Natural killer cell (primary cell): ENCODE measurements around the gene FAP. TPM values are rescaled to one million over a fixed set of nuclear protein-coding genes. Genes with fewer than 3 reads are reported as not detected.

Experiments used
- ATAC-seq, 3 donors: fragments of 150-1000 bp in 2 of 3; fragments of 200-7000 bp in 1 of 3; cut with Tn5 transposase; 1 replicate in 1 of 3; 2 replicates in 2 of 3; pipeline ENCODE4 v1.10.0; 2021; ENCODE audit warnings: mild to moderate bottlenecking in 2 of 3, moderate library complexity in 2 of 3
- DNase-seq, 2 donors: peaks; one replicate each; pipeline versions ENCODE4 v3.0.0 to v3.0.0-alpha.2; 2013 to 2021; ENCODE audit warnings: mixed read lengths in 1 of 2
- H3K27ac ChIP-seq: one replicate; pipeline ENCODE4 v1.5.1; 2013; ENCODE audit warnings: mild to moderate bottlenecking, low read length
- H3K27me3 ChIP-seq: one replicate; pipeline ENCODE4 v1.6.1; 2013; ENCODE audit warnings: low read length; ENCODE audit not compliant: control insufficient read depth, insufficient read depth
- H3K36me3 ChIP-seq: one replicate; pipeline ENCODE4 v1.6.1; 2013; ENCODE audit warnings: low read length; ENCODE audit not compliant: control insufficient read depth, insufficient read depth
- H3K4me1 ChIP-seq: one replicate; pipeline ENCODE4 v1.6.1; 2013; ENCODE audit warnings: low read length; ENCODE audit not compliant: control insufficient read depth, insufficient read depth
- H3K4me3 ChIP-seq: one replicate; pipeline ENCODE4 v1.5.1; 2013; ENCODE audit warnings: low read length
- H3K9me3 ChIP-seq: one replicate; pipeline ENCODE4 v1.6.1; 2013; ENCODE audit warnings: low read length; ENCODE audit not compliant: control insufficient read depth, insufficient read depth
- H3K27ac Mint-ChIP-seq, 2 donors: one replicate each; pipeline ENCODE4 v1.8.0; 2022; ENCODE audit warnings: mild to moderate bottlenecking in 2 of 2, mixed read lengths in 2 of 2, moderate library complexity in 1 of 2
- H3K27me3 Mint-ChIP-seq, 2 donors: one replicate each; pipeline ENCODE4 v1.8.0; 2022; ENCODE audit warnings: low read depth in 2 of 2, mixed read lengths in 2 of 2
- H3K36me3 Mint-ChIP-seq: one replicate; pipeline ENCODE4 v1.8.0; 2022; ENCODE audit warnings: mixed read lengths
- H3K4me1 Mint-ChIP-seq, 2 donors: one replicate each; pipeline ENCODE4 v1.8.0; 2022; ENCODE audit warnings: mixed read lengths in 2 of 2
- H3K4me3 Mint-ChIP-seq: one replicate; pipeline ENCODE4 v1.8.0; 2022; ENCODE audit warnings: mild to moderate bottlenecking, moderate library complexity, mixed read lengths
- H3K9me3 Mint-ChIP-seq, 2 donors: one replicate each; pipeline ENCODE4 v1.8.0; 2022; ENCODE audit warnings: mixed read lengths in 2 of 2
- WGBS: methylation state at CpG from one replicate; pipeline ENCODE4 v1.1.7; 2013; ENCODE audit warnings: missing lambda C conversion rate; ENCODE audit not compliant: insufficient coverage; 5-methylcytosine and 5-hydroxymethylcytosine counted together
- intact Hi-C: fragments of 100-400 bp; cut with micrococcal nuclease; formaldehyde crosslinking; loops from one replicate; pipeline ENCODE4 v1.14.2; 2022
- total RNA-seq, 4 donors: library from RNA; stranded (reverse); fragments of 120-200 nt in 1 of 4; gene quantifications; one replicate each; pipeline versions ENCODE4 v1.2.3 to v1.2.4, GENCODE V29; 2013 to 2022
- TF ChIP-seq, protein P1 (sequence below): fragments of 200-600 bp; IDR thresholded peaks from one replicate; pipeline ENCODE4 v1.8.0; 2022; ENCODE audit warnings: antibody characterized with exemption

The FAP gene
- total RNA-seq, 3 donors from 2014 or later (not counting 1 experiment from before 2014, with no cell fraction given): not detected

DNA sequence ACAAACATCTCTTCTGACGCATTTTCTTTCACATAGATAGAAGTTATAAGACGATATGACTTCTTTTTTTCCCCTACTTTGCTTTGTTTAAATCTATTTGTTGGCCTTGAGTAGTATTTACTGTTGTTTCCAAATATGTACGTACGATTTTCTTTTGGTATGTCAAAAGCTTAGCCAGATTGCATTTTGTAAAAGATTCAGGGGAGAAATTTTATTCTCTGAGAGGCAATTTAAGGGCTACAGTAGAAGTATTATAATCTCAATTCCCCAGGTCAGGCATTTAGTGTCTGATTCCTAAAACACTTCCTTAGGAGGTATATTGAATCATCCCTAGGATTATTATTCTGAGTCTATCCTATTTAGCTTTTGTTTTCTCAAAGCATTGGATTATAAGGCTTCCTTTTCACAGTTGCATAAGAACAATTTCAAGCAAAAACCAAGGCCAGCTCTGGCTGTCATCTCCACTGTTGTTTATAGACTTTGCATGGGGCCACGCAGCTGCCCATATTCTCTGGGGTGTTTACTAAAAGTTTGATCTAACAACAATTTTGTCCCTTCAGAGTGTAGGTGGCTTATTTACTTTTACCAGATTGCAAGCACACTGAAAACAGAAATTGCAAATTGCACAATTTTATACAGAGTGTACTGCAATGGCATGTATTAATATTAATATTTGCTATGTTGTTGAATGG is 57.6 kb downstream of the FAP start:
- no peak overlapping the region for H3K4me3 ChIP-seq
- H3K4me1 Mint-ChIP-seq: no peaks in the 10 kb centered on the region
- no peaks in the 10 kb centered on the region for H3K9me3 Mint-ChIP-seq
- no peaks in the 10 kb centered on the region for H3K4me1 ChIP-seq
- no peaks in the 10 kb centered on the region for H3K9me3 ChIP-seq
- H3K36me3 ChIP-seq: no peaks in the 10 kb centered on the region
- no peak overlapping the region for H3K27ac ChIP-seq
- peaks cover 2% of the 10 kb centered on the region for H3K27me3 ChIP-seq
- H3K27me3 Mint-ChIP-seq: peaks cover 8 to 23% of the 10 kb centered on the region in 2 donors
- no peaks in the 10 kb centered on the region for H3K36me3 Mint-ChIP-seq
- H3K27ac Mint-ChIP-seq: no peak overlapping the region
- H3K4me3 Mint-ChIP-seq: no peak overlapping the region
- ATAC-seq (no peak), DNase-seq (no peak)
- TF ChIP-seq, protein P1, sequence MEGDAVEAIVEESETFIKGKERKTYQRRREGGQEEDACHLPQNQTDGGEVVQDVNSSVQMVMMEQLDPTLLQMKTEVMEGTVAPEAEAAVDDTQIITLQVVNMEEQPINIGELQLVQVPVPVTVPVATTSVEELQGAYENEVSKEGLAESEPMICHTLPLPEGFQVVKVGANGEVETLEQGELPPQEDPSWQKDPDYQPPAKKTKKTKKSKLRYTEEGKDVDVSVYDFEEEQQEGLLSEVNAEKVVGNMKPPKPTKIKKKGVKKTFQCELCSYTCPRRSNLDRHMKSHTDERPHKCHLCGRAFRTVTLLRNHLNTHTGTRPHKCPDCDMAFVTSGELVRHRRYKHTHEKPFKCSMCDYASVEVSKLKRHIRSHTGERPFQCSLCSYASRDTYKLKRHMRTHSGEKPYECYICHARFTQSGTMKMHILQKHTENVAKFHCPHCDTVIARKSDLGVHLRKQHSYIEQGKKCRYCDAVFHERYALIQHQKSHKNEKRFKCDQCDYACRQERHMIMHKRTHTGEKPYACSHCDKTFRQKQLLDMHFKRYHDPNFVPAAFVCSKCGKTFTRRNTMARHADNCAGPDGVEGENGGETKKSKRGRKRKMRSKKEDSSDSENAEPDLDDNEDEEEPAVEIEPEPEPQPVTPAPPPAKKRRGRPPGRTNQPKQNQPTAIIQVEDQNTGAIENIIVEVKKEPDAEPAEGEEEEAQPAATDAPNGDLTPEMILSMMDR: no peak
- intact Hi-C loops: no loop called here
- 94% methylated on average over 3 of the region's 5 CpGs for WGBS

DNA sequence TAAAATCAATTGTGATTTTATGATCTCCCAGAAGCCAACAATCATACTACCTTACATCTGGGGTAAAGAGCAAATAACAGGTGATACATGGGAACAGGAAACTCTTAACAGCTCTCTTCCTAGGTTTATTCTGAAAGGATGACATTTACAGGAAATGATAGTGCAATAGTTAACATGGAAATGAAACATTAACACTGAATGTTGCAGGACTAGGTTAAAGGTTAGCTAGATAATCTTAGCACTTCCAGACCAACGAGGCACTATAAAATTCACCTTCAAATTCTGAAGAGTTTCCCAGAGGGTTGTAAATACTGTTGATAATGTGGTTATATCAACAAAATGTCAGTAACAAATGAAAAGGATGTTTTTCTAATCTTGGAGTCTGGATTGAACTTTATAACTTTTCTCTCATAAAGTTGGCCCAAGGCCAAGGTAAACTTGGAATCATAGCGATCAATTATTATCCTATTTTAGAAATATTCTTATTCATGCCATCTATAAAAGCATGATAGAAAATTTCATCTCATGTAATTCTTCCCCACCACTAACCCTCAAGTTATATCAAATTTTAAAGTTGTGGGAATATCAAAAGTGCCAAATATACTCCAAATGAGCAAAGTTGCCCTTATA is 58.3 kb downstream of the FAP start:
- ATAC-seq (no peak), DNase-seq (no peak)
- Histone ChIP-seq H3K4me1 (no peaks in the 10 kb centered on the region), H3K27me3 (peaks cover 2% of the 10 kb centered on the region), H3K4me3 (no peak overlapping the region), H3K9me3 (no peaks in the 10 kb centered on the region), H3K36me3 (no peaks in the 10 kb centered on the region), H3K27ac (no peak overlapping the region)
- intact Hi-C loops: no loop called here
- TF ChIP-seq, protein P1: no peak
- Mint-ChIP-seq H3K4me1 (no peaks in the 10 kb centered on the region), H3K4me3 (no peak overlapping the region), H3K27me3 (peaks cover 11 to 24% of the 10 kb centered on the region in 2 donors), H3K9me3 (no peaks in the 10 kb centered on the region), H3K27ac (no peak overlapping the region), H3K36me3 (no peaks in the 10 kb centered on the region)
- WGBS: 67% methylated on average over 1 of the region's 2 CpGs

DNA sequence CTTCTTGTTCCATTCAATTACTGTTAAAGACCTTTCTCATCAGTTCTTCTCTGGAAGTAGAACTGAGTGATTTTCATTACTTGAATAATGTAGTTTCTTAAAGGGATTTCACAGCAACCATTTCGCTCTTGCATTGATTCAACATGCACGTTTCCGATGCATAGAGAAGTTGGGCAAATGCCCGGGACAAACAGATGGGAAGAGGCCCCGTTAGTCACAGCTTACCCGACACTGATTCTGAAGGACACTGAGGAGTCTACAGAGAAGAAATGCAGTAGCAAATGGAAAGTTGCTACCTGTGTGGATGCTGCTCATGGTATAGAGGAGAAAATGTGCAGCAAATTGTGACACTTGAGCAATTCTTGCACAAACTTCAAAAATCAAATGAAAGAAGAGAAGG is 58.9 kb downstream of the FAP start:
- ATAC-seq (no peak), DNase-seq (no peak)
- peaks cover 11 to 24% of the 10 kb centered on the region in 2 donors for H3K27me3 Mint-ChIP-seq
- no peaks in the 10 kb centered on the region for H3K9me3 Mint-ChIP-seq
- WGBS: 95% methylated on average over 6 of the region's 6 CpGs
- TF ChIP-seq, protein P1: no peak
- no peak overlapping the region for H3K4me3 Mint-ChIP-seq
- Histone ChIP-seq H3K27me3 (peaks cover 2% of the 10 kb centered on the region), H3K4me3 (no peak overlapping the region), H3K4me1 (no peaks in the 10 kb centered on the region), H3K27ac (no peak overlapping the region), H3K36me3 (no peaks in the 10 kb centered on the region), H3K9me3 (no peaks in the 10 kb centered on the region)
- no peaks in the 10 kb centered on the region for H3K4me1 Mint-ChIP-seq
- H3K27ac Mint-ChIP-seq: no peak overlapping the region
- intact Hi-C loops: no loop called here
- no peaks in the 10 kb centered on the region for H3K36me3 Mint-ChIP-seq
